AG09319 (cell line): ENCODE measurements around the gene UFD1.

ENCODE experiments used
- DNase-seq: peaks from one replicate; pipeline ENCODE4 v3.0.0-alpha.2; 2010; ENCODE audit warnings: low read depth; ENCODE audit errors: extremely low read depth
- CTCF ChIP-seq: IDR thresholded peaks from 2 replicates; pipeline ENCODE4 v1.5.1; 2011; ENCODE audit warnings: low read depth, mild to moderate bottlenecking, inconsistent platforms, low read length, moderate library complexity

Gene UFD1

GRCh38 chr22:19473578-19473977 lies 5.4 kb downstream of the UFD1 start:
- no peak for TF ChIP-seq CTCF
- DNase-seq = no peak

- DNase-seq = no peak
- TF ChIP-seq CTCF = no peak
Measured at GRCh38 chr22:19472233-19472632, 6.8 kb downstream of the UFD1 start.

GRCh38 chr22:19471572-19471971 lies 7.4 kb downstream of the UFD1 start:
- DNase-seq = no peak
- no peak for TF ChIP-seq CTCF

GRCh38 chr22:19470010-19470409 lies 9.0 kb downstream of the UFD1 start:
- no peak for TF ChIP-seq CTCF
- DNase-seq = no peak

GRCh38 chr22:19469421-19469820 lies 9.6 kb downstream of the UFD1 start:
- no peak for DNase-seq
- TF ChIP-seq CTCF = no peak

GRCh38 chr22:19467912-19468311 lies 11.1 kb downstream of the UFD1 start:
- DNase-seq = no peak
- TF ChIP-seq CTCF = no peak

- no peak for TF ChIP-seq CTCF
- DNase-seq = no peak
Measured at GRCh38 chr22:19466848-19467752, 11.9 kb downstream of the UFD1 start.
